HG03139 (cell line): Measurements from ENCODE around the gene ITGA11.
"Not testable (repeated sequence)": the region's sequence is repeated elsewhere in the genome, so short reads cannot be mapped to it uniquely, and the experiment has no call there.

Source experiments
- ATAC-seq: cut with Tn5 transposase; IDR thresholded peaks from one replicate; pipeline ENCODE4 v1.9.1; 2021; ENCODE audit not compliant: unreplicated experiment

Gene ITGA11

GRCh38 chr15:68427366-68427765 lies 4.6 kb downstream of the ITGA11 start:
- no peak for ATAC-seq

DNA sequence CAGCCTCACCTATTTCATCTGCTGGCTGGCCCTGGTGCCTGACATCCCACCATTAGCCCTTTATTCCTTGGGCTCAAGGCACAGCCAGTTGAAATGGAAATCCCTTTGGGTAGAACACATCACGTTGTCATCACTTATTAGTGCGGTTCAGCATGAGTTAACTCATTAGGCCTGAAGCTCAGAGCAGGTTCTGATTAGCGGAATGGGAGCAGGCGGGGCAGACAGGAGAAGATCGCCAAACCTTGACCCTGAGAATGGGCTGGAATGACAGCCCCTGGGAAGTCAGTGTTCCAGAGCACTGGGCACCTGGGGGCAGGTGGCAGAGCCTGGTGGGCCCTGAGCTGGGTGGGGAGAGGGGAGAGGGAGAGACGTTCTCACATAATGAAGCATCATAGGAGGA lies 5.8 kb downstream of the ITGA11 start:
- no peak for ATAC-seq

DNA sequence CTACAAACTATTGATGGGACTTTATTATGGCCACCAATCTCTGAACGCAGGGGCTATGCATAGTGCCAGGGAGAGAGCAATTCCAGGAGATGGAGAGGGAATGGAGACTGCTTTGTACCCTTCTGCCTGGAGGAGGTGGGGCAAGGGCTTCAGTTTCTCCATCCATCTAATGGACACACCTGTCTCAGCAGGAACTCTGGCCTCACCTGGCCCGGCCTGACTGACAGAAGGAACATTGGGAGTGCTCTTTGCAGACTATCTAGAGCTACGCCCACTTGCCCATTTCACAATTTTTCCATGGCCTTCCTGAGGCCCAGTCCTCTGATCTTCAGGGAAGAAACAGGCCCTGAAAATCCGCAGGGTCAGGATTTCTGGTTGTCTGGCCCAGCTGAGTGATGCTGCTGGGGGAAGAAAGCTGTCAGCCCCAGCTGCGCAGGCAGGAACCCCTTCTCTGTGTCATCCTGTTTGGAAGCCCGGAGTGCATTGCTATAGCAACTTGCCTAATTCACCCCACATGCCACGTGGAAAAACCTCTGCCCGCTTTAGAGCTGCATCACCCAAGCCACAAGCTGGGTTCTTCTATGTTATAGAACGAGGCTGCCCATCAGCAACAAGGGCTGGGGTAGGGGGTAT lies 6.4 kb downstream of the ITGA11 start:
- no peak for ATAC-seq

DNA sequence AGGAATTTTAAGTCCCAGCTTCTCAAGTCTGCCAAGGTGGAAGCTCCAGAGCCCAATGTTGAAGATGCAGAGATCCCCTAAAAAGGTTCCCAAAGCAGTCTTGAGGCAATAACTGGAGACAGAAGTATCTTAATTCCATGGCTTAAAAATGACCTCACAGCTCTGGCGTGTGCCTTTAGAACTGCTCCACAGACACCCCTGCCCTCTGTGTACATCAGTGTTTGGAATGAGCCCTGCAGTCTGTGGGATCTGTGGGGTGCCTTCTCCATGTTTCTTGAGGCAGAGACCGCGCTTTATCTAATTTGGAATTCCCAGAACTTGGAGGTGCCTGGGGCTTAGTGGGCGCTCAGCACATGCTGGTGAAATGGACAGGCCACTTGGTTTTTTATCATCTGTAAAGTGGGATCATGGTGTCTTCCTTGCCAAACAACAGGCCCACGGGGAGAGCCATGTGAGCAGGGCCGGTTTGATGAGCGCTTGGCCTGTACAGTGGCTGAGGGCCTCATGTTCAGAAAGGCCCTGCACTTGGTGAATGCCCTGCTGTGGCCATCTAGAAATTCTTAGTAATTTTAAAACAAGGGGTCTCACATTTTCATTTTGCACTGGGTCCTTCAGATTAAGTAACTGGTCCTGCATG lies 7.1 kb downstream of the ITGA11 start:
- ATAC-seq, result no peak

DNA sequence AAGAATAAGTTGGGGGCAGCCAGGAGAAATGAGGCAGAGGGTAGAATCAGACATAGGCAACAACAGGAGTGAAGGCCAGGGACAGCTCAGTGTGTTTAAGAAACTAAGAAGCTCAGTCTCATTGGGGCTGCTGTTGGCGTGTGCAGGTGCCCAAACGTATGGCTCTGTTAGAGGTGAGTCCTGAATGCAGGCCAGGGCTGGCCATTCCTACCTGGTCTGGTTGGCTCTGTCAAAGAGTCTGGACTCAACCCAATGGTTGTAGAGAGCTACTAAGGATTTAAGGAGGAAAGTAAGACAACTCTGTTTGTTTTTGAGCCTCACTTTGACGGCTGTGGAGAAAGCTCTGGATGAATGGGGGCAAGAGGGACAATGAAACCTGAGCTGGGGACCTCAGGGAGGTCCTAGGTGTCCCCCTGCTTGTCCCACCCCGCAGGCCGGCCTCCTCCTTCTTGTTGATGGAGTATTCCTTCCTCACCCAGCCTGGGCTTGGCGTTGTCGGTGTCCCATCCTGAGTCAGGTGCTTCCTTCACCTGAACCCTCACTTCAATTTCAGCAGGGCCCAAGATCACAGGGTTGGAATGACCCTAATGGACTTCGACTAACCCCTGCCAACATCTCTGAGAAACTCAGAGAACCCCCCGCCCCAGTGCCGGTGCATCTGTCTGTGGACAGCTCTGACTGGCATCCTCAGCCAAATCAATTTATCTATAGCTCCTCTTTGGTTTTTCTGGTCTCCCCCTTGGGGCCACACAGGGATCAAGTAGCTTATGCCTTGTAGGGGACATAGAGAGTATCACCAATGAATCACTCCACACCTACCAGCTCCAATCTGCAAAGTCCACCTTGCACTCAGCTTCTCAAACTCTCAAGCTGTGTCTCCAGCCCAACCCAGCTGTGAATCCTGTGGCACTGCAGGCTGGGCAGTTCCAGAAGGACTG lies 8.3 kb downstream of the ITGA11 start:
- ATAC-seq, result no peak

DNA sequence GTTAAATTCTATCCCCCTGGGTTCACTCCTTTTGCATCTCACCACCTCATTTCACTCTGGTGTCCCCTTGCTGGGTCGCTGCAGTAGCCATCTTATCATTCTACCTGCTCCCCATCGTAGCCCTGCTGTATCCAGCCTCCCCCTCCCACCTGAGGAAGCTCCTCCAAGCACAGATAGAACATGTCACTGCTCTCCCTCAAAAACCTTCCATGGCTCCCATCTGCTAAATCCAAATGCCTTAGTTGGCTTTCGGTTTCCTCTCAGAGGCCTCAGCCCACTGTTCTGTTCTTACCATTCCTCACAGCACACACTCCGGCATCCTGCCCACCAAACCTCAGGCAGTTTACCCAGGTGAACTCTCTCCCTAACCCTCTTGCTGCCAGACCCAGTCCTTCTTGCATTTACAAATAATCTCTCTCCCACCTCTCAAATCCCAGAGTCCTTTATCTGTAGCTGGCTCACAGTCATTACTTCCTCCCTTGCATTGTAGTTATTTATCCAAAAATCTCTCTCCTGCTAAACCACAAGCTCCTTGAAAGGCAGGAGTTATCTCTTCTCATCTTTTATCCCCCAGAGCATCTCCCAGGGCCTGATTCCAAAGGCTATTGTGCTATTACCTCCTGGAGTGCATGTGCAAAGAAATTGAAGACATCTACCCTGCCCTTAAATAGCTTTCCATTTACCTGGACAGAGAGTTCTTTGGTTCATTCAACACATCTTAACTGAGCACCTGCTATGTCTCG lies 9.4 kb downstream of the ITGA11 start:
- ATAC-seq, result not testable (repeated sequence)

- no peak for ATAC-seq
These were observed 10.1 kb downstream of the ITGA11 start for GRCh38 chr15:68421798-68422402.

DNA sequence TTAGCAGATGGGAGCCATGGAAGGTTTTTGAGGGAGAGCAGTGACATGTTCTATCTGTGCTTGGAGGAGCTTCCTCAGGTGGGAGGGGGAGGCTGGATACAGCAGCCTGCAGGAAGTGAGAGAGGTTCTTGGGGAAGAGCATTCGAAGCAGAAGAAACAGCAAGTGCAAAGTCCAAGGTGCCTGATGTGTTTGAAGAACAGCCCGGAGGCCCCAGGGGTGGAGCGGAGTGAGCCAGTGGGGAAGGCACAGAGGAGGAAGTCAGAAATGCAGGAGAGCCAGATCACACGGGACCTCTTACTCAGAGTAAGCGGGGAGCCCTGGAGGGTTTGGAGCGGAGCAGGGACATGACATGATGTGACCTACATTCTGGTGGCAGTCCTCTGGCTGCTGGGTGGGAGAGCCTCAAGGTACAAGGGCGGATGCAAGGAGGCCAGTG lies 10.8 kb downstream of the ITGA11 start:
- ATAC-seq, result no peak

GRCh38 chr15:68420186-68420684 lies 11.7 kb downstream of the ITGA11 start:
- ATAC-seq, result no peak

- no peak for ATAC-seq
These were observed 12.4 kb downstream of the ITGA11 start for GRCh38 chr15:68419301-68420175.

GRCh38 chr15:68418611-68419161 lies 13.3 kb downstream of the ITGA11 start:
- no peak for ATAC-seq

DNA sequence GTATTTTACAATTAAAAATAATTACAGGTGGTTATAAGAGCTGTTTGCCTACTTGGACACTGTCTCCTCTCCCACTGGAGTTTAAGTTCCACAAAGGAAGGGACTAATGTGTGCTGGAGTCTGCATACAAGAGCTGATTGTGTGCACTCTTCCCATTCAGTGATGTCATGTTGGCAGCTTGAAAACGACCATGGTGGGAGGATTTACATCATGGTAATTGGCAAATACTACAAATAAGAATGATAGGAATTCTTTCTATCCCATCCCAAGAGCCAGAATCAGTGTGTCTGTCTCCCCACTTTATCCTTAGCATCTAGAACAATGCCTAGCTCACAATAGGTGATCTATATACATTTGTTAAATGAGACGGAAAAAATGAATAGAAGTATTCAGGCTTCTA lies 14.1 kb downstream of the ITGA11 start:
- ATAC-seq, result no peak

GRCh38 chr15:68417051-68417450 lies 14.9 kb downstream of the ITGA11 start:
- ATAC-seq, result no peak

- ATAC-seq, result no peak
These were observed 15.8 kb downstream of the ITGA11 start for GRCh38 chr15:68416158-68416535.

- ATAC-seq, result no peak
These were observed 16.3 kb downstream of the ITGA11 start for GRCh38 chr15:68415501-68416157.

DNA sequence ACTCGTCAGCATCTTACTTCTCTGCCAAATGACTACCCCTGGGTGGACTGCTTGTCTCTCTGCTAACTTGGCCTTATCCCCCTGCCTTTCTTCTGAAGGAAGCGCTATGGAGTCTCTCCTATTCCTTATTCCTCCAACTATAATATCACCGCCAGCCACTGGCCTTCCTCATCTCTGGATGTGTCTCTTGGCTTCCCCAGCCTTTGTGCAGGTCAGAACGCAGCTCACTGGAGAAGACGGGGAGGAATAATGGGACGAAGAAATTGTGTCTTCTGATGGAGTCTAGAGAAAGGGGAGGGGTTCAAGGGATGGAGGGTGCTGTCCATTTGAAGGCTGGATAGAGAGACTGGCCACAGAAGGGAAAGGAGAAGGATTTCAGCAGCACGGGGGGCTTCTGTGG lies 16.9 kb downstream of the ITGA11 start:
- ATAC-seq, result no peak

GRCh38 chr15:68414591-68414990 lies 17.4 kb downstream of the ITGA11 start:
- ATAC-seq, result no peak

GRCh38 chr15:68414206-68414555 lies 17.8 kb downstream of the ITGA11 start:
- ATAC-seq, result no peak
